ENCODE data around the gene UBAC1.
"Not testable (repeated sequence)": the region's sequence is repeated elsewhere in the genome, so short reads cannot be mapped to it uniquely, and the experiment has no call there.

The UBAC1 gene

GRCh38 chr9:135933114-135933513 lies 28.1 kb downstream of the UBAC1 start:
- no peak for DNase-seq

- DNase-seq, result no peak
These were observed 28.5 kb downstream of the UBAC1 start for GRCh38 chr9:135932656-135933055.

- DNase-seq, result no peak
These were observed 29.8 kb downstream of the UBAC1 start for GRCh38 chr9:135931349-135931820.

- no peak for DNase-seq
These were observed 30.5 kb downstream of the UBAC1 start for GRCh38 chr9:135930446-135931345.

- no peak for DNase-seq
These were observed 31.3 kb downstream of the UBAC1 start for GRCh38 chr9:135929656-135930445.

- DNase-seq, result no peak
These were observed 32.2 kb downstream of the UBAC1 start for GRCh38 chr9:135928731-135929655.

- DNase-seq, result no peak
These were observed 33.0 kb downstream of the UBAC1 start for GRCh38 chr9:135928074-135928730.

- DNase-seq, result no peak
These were observed 33.8 kb downstream of the UBAC1 start for GRCh38 chr9:135927195-135928013.

GRCh38 chr9:135926402-135927194 lies 34.6 kb downstream of the UBAC1 start:
- no peak for DNase-seq

- DNase-seq, result no peak
These were observed 35.6 kb downstream of the UBAC1 start for GRCh38 chr9:135925496-135926133.

GRCh38 chr9:135924628-135925338 lies 36.4 kb downstream of the UBAC1 start:
- DNase-seq, result no peak

GRCh38 chr9:135923508-135923907 lies 37.7 kb downstream of the UBAC1 start:
- no peak for DNase-seq

- no peak for DNase-seq
These were observed 39.3 kb downstream of the UBAC1 start for GRCh38 chr9:135921749-135922310.

GRCh38 chr9:135920973-135921585 lies 40.1 kb downstream of the UBAC1 start:
- no peak for DNase-seq

GRCh38 chr9:135920256-135920930 lies 40.8 kb downstream of the UBAC1 start:
- no peak for DNase-seq

- DNase-seq, result no peak
These were observed 41.8 kb downstream of the UBAC1 start for GRCh38 chr9:135919318-135919890.

GRCh38 chr9:135916227-135916626 lies 44.9 kb downstream of the UBAC1 start:
- DNase-seq, result not testable (repeated sequence)
